H1 (cell line): ENCODE measurements around the gene RSBN1. TPM values are rescaled to one million over a fixed set of nuclear protein-coding genes. Genes with fewer than 3 reads are reported as not detected.

Experiments used
- CTCF ChIA-PET: fragments of 300-600 bp; sonication (Branson Sonifier 250); formaldehyde crosslinking; loops from one replicate; lab custom pipeline; 2021; ENCODE audit not compliant: partially characterized antibody; lab: Charles Lee
- POLR2A ChIA-PET: fragments of 300-600 bp; sonication (Branson Sonifier 250); formaldehyde crosslinking; loops from one replicate; lab custom pipeline; 2021; ENCODE audit warnings: inconsistent platforms; ENCODE audit not compliant: partially characterized antibody; lab: Charles Lee
- DNase-seq, 2 experiments: peaks; one replicate each; pipeline versions ENCODE4 v3.0.0 to v3.0.0-alpha.2; 2010 to 2022; ENCODE audit warnings: low spot score in 2 of 2, low read depth in 1 of 2, mixed read lengths in 1 of 2
- FAIRE-seq: peaks from 2 replicates; lab custom pipeline; 2011; peaks lifted over from hg19 to GRCh38; lab: Jason Lieb, UNC
- H2AFZ ChIP-seq: 2 replicates; pipeline ENCODE4 v1.8.1; 2012; ENCODE audit warnings: low read length, inconsistent platforms
- H2AK5ac ChIP-seq: 2 replicates; pipeline ENCODE4 v1.6.1; 2013; ENCODE audit warnings: low read depth, low read length
- H2BK120ac ChIP-seq: replicated peaks from 2 replicates; pipeline ENCODE3; 2013; ENCODE audit warnings: low read depth, low read length, inconsistent platforms
- H2BK12ac ChIP-seq: 2 replicates; pipeline ENCODE4 v1.6.1; 2013; ENCODE audit warnings: low read depth, low read length
- H2BK15ac ChIP-seq: 2 replicates; pipeline ENCODE4 v1.6.1; 2013; ENCODE audit warnings: low read length
- H2BK20ac ChIP-seq: 2 replicates; pipeline ENCODE4 v1.6.1; 2013; ENCODE audit warnings: low read length
- H2BK5ac ChIP-seq: 2 replicates; pipeline ENCODE4 v1.6.1; 2013; ENCODE audit warnings: low read depth, low read length
- H3K14ac ChIP-seq: 2 replicates; pipeline ENCODE4 v1.6.1; 2013; ENCODE audit warnings: inconsistent platforms; ENCODE audit not compliant: insufficient read length
- H3K18ac ChIP-seq: 2 replicates; pipeline ENCODE4 v1.6.1; 2013; ENCODE audit warnings: low read length; ENCODE audit errors: extremely low read depth
- H3K23ac ChIP-seq: 2 replicates; pipeline ENCODE4 v1.6.1; 2013; ENCODE audit warnings: inconsistent platforms; ENCODE audit not compliant: insufficient read length
- H3K23me2 ChIP-seq: 2 replicates; pipeline ENCODE4 v1.6.1; 2013; ENCODE audit warnings: low read depth, low read length
- H3K27ac ChIP-seq: 2 replicates; pipeline ENCODE4 v1.6.1; 2011; ENCODE audit warnings: low read depth, low read length, inconsistent platforms
- H3K27me3 ChIP-seq, 4 experiments: replicated peaks in 1 of 4; 1 replicate in 1 of 4; 2 replicates in 3 of 4; pipeline versions ENCODE4 v1.6.1 to v1.8.1; 2011 to 2013; ENCODE audit warnings: low read length in 3 of 4, mild to moderate bottlenecking in 3 of 4, inconsistent platforms in 2 of 4, mixed read lengths in 2 of 4, moderate library complexity in 1 of 4; ENCODE audit not compliant: control insufficient read depth in 3 of 4, insufficient read depth in 3 of 4; ENCODE audit errors: extremely low read depth in 1 of 4
- H3K36me3 ChIP-seq, 4 experiments: 2 replicates each; pipeline versions ENCODE4 v1.6.1 to v1.8.1; 2011 to 2013; ENCODE audit warnings: mild to moderate bottlenecking in 4 of 4, low read length in 3 of 4, moderate library complexity in 2 of 4, control low read depth in 1 of 4, inconsistent platforms in 1 of 4; ENCODE audit not compliant: insufficient read depth in 4 of 4, control insufficient read depth in 2 of 4
- H3K4ac ChIP-seq: replicated peaks from 2 replicates; pipeline ENCODE3; 2013; ENCODE audit warnings: low read length, low read depth, mixed read lengths, inconsistent platforms; ENCODE audit not compliant: insufficient read length
- H3K4me1 ChIP-seq, 4 experiments: replicated peaks in 1 of 4; 1 replicate in 1 of 4; 2 replicates in 3 of 4; pipeline versions ENCODE4 v1.6.1 to v1.8.1; 2011 to 2013; ENCODE audit warnings: low read length in 3 of 4, inconsistent platforms in 2 of 4, mixed read lengths in 1 of 4; ENCODE audit not compliant: insufficient read depth in 4 of 4, control insufficient read depth in 3 of 4
- H3K4me2 ChIP-seq, 2 experiments: 2 replicates each; pipeline versions ENCODE4 v1.6.1 to v1.8.1; 2011 to 2013; ENCODE audit warnings: low read depth in 2 of 2, low read length in 2 of 2, control low read depth in 1 of 2, inconsistent platforms in 1 of 2, mild to moderate bottlenecking in 1 of 2; ENCODE audit not compliant: insufficient read depth in 1 of 2
- H3K4me3 ChIP-seq, 4 experiments: fragments of 200-600, 300-600 bp in 1 of 4; sonication (generic), shearing (Covaris generic), sonication (Bioruptor Twin) in 1 of 4; 2 replicates each; pipeline versions ENCODE4 v1.5.1 to v1.8.1; 2011 to 2016; ENCODE audit warnings: low read length in 4 of 4, low read depth in 3 of 4, control low read depth in 2 of 4, inconsistent platforms in 2 of 4, mild to moderate bottlenecking in 2 of 4, mixed read lengths in 1 of 4, moderate library complexity in 1 of 4; ENCODE audit not compliant: insufficient read depth in 2 of 4; ENCODE audit errors: extremely low read depth in 1 of 4
- H3K56ac ChIP-seq: replicated peaks from 2 replicates; pipeline ENCODE3; 2013; ENCODE audit warnings: low read depth, mild to moderate bottlenecking, mixed read lengths, low read length, inconsistent platforms; ENCODE audit not compliant: insufficient read length
- H3K79me1 ChIP-seq: 2 replicates; pipeline ENCODE4 v1.6.1; 2013; ENCODE audit warnings: low read depth, low read length, control low read depth
- H3K79me2 ChIP-seq, 2 experiments: 2 replicates each; pipeline versions ENCODE4 v1.6.1 to v1.8.1; 2012 to 2013; ENCODE audit warnings: low read length in 2 of 2, mild to moderate bottlenecking in 2 of 2, inconsistent platforms in 1 of 2; ENCODE audit not compliant: insufficient read depth in 2 of 2, control insufficient read depth in 1 of 2
- H3K9ac ChIP-seq, 4 experiments: replicated peaks in 1 of 4; 1 replicate in 1 of 4; 2 replicates in 3 of 4; pipeline versions ENCODE4 v1.6.1 to v1.8.1; 2011 to 2013; ENCODE audit warnings: low read depth in 3 of 4, low read length in 3 of 4, control low read depth in 2 of 4, mild to moderate bottlenecking in 2 of 4, moderate library complexity in 2 of 4, inconsistent platforms in 1 of 4; ENCODE audit errors: extremely low read depth in 1 of 4
- H3K9me3 ChIP-seq, 2 experiments: 2 replicates each; pipeline versions ENCODE4 v1.6.1 to v1.8.1; 2012 to 2013; ENCODE audit warnings: mild to moderate bottlenecking in 2 of 2, moderate library complexity in 2 of 2, control low read depth in 1 of 2, inconsistent platforms in 1 of 2, low read depth in 1 of 2, low read length in 1 of 2, mixed read lengths in 1 of 2; ENCODE audit not compliant: insufficient read depth in 2 of 2
- H4K20me1 ChIP-seq, 2 experiments: replicated peaks in 1 of 2; 2 replicates each; pipeline versions ENCODE3 to v1.8.1; 2011 to 2013; ENCODE audit warnings: inconsistent platforms in 2 of 2, low read length in 2 of 2, mild to moderate bottlenecking in 1 of 2; ENCODE audit not compliant: insufficient read depth in 2 of 2, control insufficient read depth in 1 of 2
- H4K5ac ChIP-seq: 2 replicates; pipeline ENCODE4 v1.6.1; 2013; ENCODE audit warnings: low read length, low read depth, mixed read lengths, inconsistent platforms; ENCODE audit not compliant: insufficient read length
- H4K8ac ChIP-seq: 2 replicates; pipeline ENCODE4 v1.8.0; 2013; ENCODE audit warnings: mild to moderate bottlenecking, moderate library complexity, low read length, inconsistent platforms; ENCODE audit not compliant: insufficient read depth; ENCODE audit errors: extremely low read depth
- H4K91ac ChIP-seq: replicated peaks from 2 replicates; pipeline ENCODE3; 2013; ENCODE audit warnings: low read length, mixed read lengths, inconsistent platforms; ENCODE audit not compliant: insufficient read length
- ASH2L ChIP-seq: fragments of 200-600, 300-600 bp; sonication (generic); IDR thresholded peaks from one replicate; pipeline ENCODE4 v1.7.1; 2017; ENCODE audit warnings: low read length
- BRCA1 ChIP-seq: IDR thresholded peaks from 2 replicates; pipeline ENCODE4 v1.6.1; 2012; ENCODE audit warnings: low read depth, low read length, improper control_type of control experiment
- CHD2 ChIP-seq: IDR thresholded peaks from 2 replicates; pipeline ENCODE4 v1.6.1; 2012; ENCODE audit warnings: low read length, improper control_type of control experiment
- EP300 ChIP-seq, 2 experiments: IDR thresholded peaks; 1 replicate in 1 of 2; 2 replicates in 1 of 2; pipeline ENCODE4 v1.6.1; 2011 to 2012; ENCODE audit warnings: low read depth in 2 of 2, low read length in 2 of 2, mild to moderate bottlenecking in 2 of 2, borderline replicate concordance in 1 of 2, inconsistent platforms in 1 of 2, moderate library complexity in 1 of 2
- FOSL1 ChIP-seq: IDR thresholded peaks from 2 replicates; pipeline ENCODE4 v1.6.1; 2011; ENCODE audit warnings: mild to moderate bottlenecking, low read depth, low read length, moderate library complexity; ENCODE audit not compliant: insufficient read depth
- HDAC2 ChIP-seq, 2 experiments: fragments of 300-600 bp in 1 of 2; sonication (generic) in 1 of 2; IDR thresholded peaks; 2 replicates each; pipeline ENCODE4 v1.6.1; 2011 to 2012; ENCODE audit warnings: low read depth in 2 of 2, low read length in 2 of 2, mild to moderate bottlenecking in 2 of 2, moderate library complexity in 2 of 2, borderline replicate concordance in 1 of 2, inconsistent platforms in 1 of 2
- JUN ChIP-seq: IDR thresholded peaks from 2 replicates; pipeline ENCODE4 v1.6.1; 2011; ENCODE audit warnings: low read depth, mild to moderate bottlenecking, improper control_type of control experiment, low read length
- JUND ChIP-seq: IDR thresholded peaks from 2 replicates; pipeline ENCODE4 v1.6.1; 2011; ENCODE audit warnings: mild to moderate bottlenecking, improper control_type of control experiment, low read length
- KDM4A ChIP-seq: IDR thresholded peaks from one replicate; pipeline ENCODE4 v1.7.1; 2012; ENCODE audit warnings: low read depth, mild to moderate bottlenecking, moderate library complexity, low read length, inconsistent platforms; ENCODE audit not compliant: severe bottlenecking
- POLR2A ChIP-seq, 2 experiments: IDR thresholded peaks; 1 replicate in 1 of 2; 2 replicates in 1 of 2; pipeline ENCODE4 v1.6.1; 2011; ENCODE audit warnings: low read depth in 2 of 2, low read length in 2 of 2, mild to moderate bottlenecking in 2 of 2; ENCODE audit errors: control extremely low read depth in 1 of 2
- RNF2 ChIP-seq: fragments of 200-900, 300-1000 bp; sonication (generic); IDR thresholded peaks from 2 replicates; pipeline ENCODE4 v1.7.1; 2016; ENCODE audit warnings: borderline replicate concordance, low read depth, mild to moderate bottlenecking, antibody characterized with exemption, low read length; ENCODE audit not compliant: poor library complexity, severe bottlenecking; ENCODE audit errors: missing control alignments
- SIRT6 ChIP-seq: IDR thresholded peaks from one replicate; pipeline ENCODE4 v1.7.1; 2012; ENCODE audit warnings: low read length, inconsistent platforms
- TCF12 ChIP-seq: IDR thresholded peaks from 2 replicates; pipeline ENCODE4 v1.6.1; 2011; ENCODE audit warnings: low read depth, mild to moderate bottlenecking, low read length
- YY1 ChIP-seq: IDR thresholded peaks from 2 replicates; pipeline ENCODE4 v1.6.1; 2011; ENCODE audit warnings: low read depth, mild to moderate bottlenecking, low read length
- WGBS, 2 experiments: shearing (Covaris generic) in 1 of 2; methylation state at CpG; one replicate each; pipeline versions ENCODE4 v1.1.6 to v1.1.7; 2013 to 2015; ENCODE audit warnings: low lambda C conversion rate in 2 of 2, mixed read lengths in 2 of 2, inconsistent platforms in 1 of 2, low coverage in 1 of 2, missing lambda C conversion rate in 1 of 2; ENCODE audit not compliant: insufficient replicate concordance in 2 of 2, insufficient coverage in 1 of 2, insufficient read length in 1 of 2; ENCODE audit errors: extremely low coverage in 1 of 2, missing lambda C conversion rate in 1 of 2; 5-methylcytosine and 5-hydroxymethylcytosine counted together
- polyA plus RNA-seq, 7 experiments: library from polyadenylated mRNA; depleted of rRNA in 3 of 7; stranded (reverse) in 5 of 7; unstranded in 2 of 7; fragments of >200 nt in 5 of 7; fragments of 200-250 nt in 2 of 7; gene quantifications; 1 replicate in 5 of 7; 2 replicates in 1 of 7; 4 replicates in 1 of 7; pipeline versions ENCODE4 v1.2.1 to v1.2.3, GENCODE V29; 2011 to 2013; ENCODE audit warnings: missing spikeins in 2 of 7, mixed read lengths in 2 of 7
- total RNA-seq: library from RNA; stranded (reverse); fragmentation: NEBNext Ultra II Directional; extraction: Animal tissue kit (Norgen Biotek cat#: 25700); gene quantifications from 2 replicates; pipeline ENCODE4 v1.2.1, GENCODE V29; 2021

RSBN1 gene
- total and polyA plus RNA-seq, 2 of the 8 experiments (the other 6 are each of a cell fraction or from before 2014, with no cell fraction given) = 4.2 to 17.6 TPM

DNA sequence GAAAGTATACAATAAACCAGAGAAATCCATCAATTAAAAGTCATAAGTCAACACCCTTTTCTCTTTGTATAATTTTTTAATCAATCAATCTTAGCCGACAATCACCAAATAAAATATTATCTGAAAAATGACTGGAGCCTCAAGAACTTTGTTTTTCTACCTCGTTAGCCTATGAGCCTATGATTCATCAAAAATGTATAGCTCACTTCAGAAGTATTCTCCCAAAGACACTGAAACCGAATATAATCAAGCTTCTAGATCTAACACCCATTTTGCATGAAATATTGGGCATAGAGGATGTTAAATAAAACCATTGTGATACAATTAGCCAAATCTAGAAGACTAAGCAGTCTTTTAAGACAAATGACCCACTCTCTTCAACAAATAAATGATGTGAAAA is 17.8 kb upstream of the RSBN1 start:
- Histone ChIP-seq H3K4me1 (no peaks in the 10 kb centered on the region), H3K4ac (no peak overlapping the region), H2AFZ (no peak overlapping the region), H3K23me2 (no peaks in the 10 kb centered on the region; the same call in 1 of the 2 replicates), H3K4me2 (no peak overlapping the region), H4K91ac (no peak overlapping the region), H2BK15ac (no peak overlapping the region), H3K9me3 (no peaks in the 10 kb centered on the region), H3K23ac (no peak overlapping the region), H2BK20ac (no peak overlapping the region), H4K8ac (no peak overlapping the region), H2BK12ac (no peak overlapping the region), H2AK5ac (no peak overlapping the region), H3K56ac (no peak overlapping the region), H4K20me1 (no peaks in the 10 kb centered on the region), H3K9ac (no peak overlapping the region), H3K27me3 (no peaks in the 10 kb centered on the region), H3K36me3 (no peaks in the 10 kb centered on the region), H3K79me2 (no peaks in the 10 kb centered on the region), H3K79me1 (no peaks in the 10 kb centered on the region), H2BK120ac (no peak overlapping the region), H3K18ac (no peak overlapping the region), H3K14ac (no peak overlapping the region), H3K27ac (no peak overlapping the region), H3K4me3 (no peak overlapping the region), H4K5ac (no peak overlapping the region), H2BK5ac (no peak overlapping the region)
- POLR2A ChIA-PET = no interaction called here
- no peak for FAIRE-seq
- DNase-seq = no peak
- CTCF ChIA-PET = no interaction called here
- 89% methylated on average over 3 of the region's 3 CpGs; no CpG with 5 or more reads in 1 of the 2 experiments for WGBS, 2 experiments
- no peak for TF ChIP-seq JUN
- no peak for TF ChIP-seq HDAC2 (IDR thresholded peaks at IDR 0.05; ENCODE audit: borderline replicate concordance in 1 of 2, low read depth in 2 of 2, low read length in 2 of 2)
- no peak for TF ChIP-seq JUND
- TF ChIP-seq EP300 (IDR thresholded peaks at IDR 0.05; ENCODE audit: borderline replicate concordance in 1 of 2, low read depth in 2 of 2, low read length in 2 of 2) = no peak
- no peak for TF ChIP-seq POLR2A (IDR thresholded peaks at IDR 0.05; ENCODE audit: control extremely low read depth in 1 of 2, low read depth in 2 of 2, low read length in 2 of 2)
- TF ChIP-seq BRCA1 = no peak
- TF ChIP-seq KDM4A = no peak
- no peak for TF ChIP-seq SIRT6
- no peak for TF ChIP-seq CHD2
- TF ChIP-seq TCF12 = no peak
- TF ChIP-seq FOSL1 = no peak
- TF ChIP-seq ASH2L = no peak
- no peak for TF ChIP-seq RNF2
- TF ChIP-seq YY1 = no peak
